NCI-H1417 (cell line): ENCODE measurements around the gene VIT.

ENCODE experiments used
- DNase-seq, 3 experiments: peaks; one replicate each; lab custom pipeline; 2025; lab: John Stamatoyannopoulos, UW

Gene VIT, protein sequence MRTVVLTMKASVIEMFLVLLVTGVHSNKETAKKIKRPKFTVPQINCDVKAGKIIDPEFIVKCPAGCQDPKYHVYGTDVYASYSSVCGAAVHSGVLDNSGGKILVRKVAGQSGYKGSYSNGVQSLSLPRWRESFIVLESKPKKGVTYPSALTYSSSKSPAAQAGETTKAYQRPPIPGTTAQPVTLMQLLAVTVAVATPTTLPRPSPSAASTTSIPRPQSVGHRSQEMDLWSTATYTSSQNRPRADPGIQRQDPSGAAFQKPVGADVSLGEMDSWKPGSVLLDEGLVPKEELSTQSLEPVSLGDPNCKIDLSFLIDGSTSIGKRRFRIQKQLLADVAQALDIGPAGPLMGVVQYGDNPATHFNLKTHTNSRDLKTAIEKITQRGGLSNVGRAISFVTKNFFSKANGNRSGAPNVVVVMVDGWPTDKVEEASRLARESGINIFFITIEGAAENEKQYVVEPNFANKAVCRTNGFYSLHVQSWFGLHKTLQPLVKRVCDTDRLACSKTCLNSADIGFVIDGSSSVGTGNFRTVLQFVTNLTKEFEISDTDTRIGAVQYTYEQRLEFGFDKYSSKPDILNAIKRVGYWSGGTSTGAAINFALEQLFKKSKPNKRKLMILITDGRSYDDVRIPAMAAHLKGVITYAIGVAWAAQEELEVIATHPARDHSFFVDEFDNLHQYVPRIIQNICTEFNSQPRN

DNA sequence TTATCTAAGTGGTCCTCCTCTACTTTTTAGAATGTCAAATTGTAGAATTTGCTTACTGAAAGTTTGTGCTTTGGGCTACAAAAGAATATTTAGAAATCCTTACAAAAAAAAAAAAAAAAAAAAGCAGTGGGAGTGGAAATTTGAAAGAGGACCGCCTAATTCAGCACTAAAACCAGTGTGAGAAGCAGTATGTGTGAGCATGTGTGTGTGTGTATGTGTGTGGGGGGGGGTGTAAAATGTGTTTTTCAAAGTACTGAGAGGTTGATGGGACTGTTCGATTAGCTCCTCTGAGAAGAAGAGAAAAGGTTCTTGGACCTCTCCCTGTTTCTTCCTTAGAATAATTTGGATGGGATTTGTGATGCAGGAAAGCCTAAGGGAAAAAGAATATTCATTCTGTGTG lies at the start of gene VIT:
TSS of gene VIT (plus strand) at position 175 of the 400 bp plus-strand sequence. CDS start 19,664 bp downstream, outside the sequence.
- DNase-seq = no peak

DNA sequence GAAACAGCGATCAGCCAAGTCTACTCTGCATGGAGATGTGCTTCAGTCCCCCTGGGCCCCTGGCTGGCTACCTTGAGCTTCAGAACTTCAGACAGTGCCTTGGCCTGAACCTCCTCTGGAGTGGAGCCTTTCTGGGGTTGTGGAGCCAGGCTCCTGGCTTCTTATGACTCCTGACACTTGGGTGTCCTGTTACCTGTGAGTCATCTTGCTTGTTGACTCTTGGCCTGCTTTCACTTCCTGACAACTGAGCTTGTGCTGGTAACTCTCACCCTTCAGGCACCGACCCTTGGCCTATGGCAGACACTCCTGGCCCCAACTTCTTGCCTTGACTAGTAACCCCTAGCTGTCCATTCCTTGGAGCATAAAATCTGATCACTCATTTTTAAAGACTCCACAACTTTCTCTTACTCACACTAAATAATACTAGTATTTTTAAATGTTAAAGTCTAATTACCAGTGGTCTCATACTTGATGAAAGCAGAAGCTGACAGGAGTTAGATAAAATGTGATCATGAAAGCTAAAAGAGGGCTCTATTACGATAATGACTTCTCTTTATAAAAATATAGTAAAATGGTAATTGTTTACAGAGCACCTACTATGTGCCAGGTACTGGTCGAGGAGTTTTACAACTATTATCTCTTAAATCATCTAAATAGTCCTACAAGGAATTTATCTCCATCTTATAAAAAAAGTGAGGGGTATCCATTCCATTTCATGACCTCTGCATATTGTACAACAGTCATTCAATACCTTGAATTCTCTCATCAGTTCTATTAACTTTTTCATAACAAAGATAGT lies 46.3 kb upstream of the VIT start:
- DNase-seq = no peak

DNA sequence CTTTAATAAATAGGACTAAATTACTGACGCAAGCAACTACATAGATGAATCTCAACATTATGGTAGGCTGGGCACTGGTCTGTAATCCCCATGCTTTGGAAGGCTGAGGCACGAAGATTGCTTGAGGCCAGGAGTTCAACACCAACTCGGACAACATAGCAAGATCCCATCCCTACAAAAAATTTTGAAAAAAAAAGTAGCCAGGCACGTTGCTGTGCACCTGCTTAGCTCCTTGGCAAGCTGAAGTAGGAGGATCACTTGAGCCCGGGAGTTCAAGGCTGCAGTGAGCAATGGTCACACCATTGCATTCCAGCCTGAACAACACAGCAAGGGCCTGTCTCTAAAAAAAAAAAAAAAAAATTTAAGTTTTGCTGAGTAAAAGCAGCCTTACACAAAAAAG lies 43.4 kb upstream of the VIT start:
- no peak for DNase-seq

DNA sequence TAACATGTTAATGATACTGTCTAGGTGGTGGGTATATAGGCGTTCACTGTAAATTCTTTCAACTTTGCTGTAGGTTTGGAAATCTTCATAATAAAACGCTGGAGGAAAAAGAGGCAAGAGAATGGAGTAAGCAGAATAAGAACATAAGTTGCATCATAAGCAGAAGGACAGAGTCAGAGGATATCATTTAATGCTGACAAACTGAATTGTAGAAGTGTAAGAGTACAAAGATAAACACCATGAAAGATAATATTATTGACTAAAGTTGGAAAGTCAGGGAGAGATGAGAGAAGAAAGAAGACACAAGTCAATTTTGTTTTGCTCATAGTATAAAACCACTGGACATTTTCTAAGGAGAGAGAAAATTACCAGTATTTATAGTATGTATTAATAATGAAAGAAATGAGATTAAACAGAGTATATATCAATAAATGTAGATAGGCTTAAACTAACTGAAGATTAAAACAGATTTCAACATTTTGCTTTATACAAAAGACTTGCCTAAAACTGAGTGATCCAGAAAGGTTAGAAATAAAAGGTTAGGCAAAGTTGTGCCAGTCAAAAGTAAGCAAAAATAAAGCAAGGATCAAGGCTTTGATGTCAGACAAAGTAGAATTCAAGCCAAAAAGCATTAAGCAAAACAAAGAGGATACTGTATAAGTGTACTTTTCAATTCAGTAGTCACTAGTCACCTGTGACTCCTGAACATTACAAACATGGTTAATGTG lies 42.4 kb upstream of the VIT start:
- DNase-seq = no peak

DNA sequence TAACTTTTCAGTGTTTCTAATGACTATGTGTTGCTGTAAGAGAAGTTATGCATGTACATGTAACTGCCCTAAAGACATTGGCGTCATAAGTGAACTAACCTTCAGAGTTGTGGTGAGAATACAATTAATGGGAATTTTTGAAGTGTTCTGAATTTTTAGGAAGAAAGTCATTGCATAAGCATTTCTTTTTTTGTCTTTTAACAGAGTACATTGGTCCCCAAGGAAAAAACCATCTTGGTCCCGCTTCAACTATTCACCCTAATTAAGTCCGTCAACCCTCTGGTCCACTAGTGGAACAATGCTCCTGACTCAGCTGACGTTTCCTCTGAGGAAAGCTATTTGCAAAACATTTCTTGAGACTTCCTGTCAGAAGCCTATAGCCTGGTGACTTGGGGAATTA lies 41.1 kb upstream of the VIT start:
- no peak for DNase-seq

DNA sequence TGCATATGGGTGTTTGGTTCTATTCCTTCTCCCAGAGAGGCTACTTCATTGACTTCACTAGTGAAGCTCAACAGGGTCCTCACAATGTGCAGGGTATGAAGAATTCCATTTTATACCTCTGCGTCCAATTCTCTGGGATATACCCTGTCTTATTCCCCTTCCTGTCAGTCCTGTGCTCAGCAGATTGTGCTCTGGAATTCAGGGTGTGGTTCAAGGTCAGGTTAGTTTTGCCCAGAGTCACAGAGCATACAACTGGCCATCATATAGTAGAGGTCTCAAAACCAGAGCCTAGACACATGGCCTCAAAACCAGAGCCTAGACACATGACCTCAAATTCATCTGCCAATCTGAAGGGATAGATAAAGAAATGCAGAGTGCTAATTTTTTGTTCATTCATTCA lies 38.8 kb upstream of the VIT start:
- DNase-seq = no peak

DNA sequence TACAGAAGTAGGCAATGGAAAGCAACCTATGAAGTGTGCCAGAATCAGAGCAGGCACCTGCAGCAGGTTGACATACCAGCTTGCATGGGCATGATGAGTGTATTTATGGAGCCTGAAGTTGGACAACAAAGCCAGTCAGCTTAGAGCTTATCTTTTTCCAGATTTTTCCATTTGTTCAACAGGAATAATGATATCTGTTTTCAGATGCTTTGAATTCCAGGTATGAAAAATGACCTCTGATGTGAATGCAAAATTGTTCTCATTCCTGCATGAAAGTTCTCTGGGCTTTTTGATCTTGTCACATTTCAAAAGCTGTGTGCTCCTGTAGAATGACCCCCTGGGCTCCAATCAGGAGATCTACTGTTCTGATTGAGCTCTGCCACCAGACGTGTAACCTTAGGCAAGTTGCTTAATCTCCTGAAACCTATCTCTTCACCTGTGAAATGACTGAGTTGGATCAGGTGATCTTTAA lies 38.2 kb upstream of the VIT start:
- DNase-seq = no peak

DNA sequence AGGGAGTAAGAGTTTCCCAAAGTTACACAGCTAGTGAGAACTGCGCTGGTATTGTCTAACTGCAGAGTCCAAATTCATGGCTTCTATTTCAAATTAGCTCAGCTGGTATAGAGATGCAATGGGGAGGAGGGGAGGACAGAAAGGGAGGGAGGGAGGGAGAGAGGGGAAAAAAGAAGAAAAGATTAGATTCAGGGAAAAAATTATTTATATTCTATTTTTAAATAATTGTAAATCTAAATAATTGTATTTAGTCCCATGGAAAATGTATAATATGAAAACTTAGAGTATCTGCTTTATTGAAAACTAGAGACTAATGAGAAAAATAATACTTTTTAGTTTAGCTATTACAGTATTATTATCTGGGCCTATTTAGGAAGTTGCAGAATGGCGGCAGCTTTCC lies 37.3 kb upstream of the VIT start:
- DNase-seq = no peak

DNA sequence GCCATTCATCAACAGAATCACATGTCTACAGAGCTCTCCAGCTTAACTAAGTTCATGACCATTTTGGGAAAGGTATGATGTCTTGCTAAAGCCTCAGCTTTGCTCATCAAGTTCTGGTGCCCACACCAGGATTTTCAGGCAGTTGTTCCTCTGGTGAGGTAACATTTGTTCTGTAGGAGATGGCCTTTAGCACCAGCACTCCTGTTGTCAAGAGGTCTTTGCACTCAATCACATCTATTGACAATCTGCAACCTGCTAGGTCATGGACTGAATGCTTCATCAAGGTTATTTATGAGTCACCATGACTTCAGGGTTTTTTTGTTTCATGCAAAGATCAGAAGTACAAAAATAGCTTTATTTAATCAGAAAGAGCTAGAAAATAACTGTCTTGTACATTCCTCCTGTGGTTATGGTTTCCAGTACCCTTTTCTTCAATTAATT lies 36.6 kb upstream of the VIT start:
- DNase-seq = no peak

DNA sequence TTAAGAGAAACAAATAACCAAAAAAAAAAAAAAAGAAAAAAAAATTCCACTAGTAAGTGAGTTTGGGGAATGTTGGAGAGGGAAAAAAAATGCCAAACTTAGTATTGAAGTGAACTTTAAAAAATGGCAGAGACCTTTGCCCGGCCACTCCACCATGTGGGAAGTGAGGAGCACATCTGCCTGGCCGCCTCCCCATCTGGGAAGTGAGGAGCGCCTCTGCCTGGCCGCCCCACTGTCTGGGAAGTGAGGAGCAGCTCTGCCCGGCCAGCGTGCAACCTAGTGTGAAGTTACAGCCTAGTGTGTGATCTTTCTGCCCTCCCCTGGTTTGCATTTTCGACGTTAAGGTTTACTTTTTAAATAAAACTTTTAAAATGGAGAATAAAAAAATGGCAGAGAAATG lies 33.9 kb upstream of the VIT start:
- no peak for DNase-seq

DNA sequence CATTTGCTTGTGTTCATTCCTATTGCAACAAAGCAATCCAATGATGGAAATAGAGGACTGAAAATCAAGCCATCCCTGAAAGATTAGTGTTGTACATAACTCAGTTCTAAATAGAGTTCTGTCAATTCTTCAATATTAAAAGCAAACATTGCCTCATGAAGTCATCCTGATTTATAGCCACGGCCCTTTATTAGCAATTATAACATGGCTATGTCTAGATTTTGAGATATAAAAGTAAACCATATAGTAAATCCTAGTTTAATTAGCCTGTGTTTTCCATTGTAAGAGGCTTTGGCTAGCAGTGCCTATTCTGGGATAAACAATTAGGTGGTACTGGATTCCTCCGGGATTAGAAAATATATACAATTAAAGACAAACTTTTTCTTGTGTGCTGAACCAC lies 33.2 kb upstream of the VIT start:
- DNase-seq = peak in 1 of 3 experiments; percentile 51

DNA sequence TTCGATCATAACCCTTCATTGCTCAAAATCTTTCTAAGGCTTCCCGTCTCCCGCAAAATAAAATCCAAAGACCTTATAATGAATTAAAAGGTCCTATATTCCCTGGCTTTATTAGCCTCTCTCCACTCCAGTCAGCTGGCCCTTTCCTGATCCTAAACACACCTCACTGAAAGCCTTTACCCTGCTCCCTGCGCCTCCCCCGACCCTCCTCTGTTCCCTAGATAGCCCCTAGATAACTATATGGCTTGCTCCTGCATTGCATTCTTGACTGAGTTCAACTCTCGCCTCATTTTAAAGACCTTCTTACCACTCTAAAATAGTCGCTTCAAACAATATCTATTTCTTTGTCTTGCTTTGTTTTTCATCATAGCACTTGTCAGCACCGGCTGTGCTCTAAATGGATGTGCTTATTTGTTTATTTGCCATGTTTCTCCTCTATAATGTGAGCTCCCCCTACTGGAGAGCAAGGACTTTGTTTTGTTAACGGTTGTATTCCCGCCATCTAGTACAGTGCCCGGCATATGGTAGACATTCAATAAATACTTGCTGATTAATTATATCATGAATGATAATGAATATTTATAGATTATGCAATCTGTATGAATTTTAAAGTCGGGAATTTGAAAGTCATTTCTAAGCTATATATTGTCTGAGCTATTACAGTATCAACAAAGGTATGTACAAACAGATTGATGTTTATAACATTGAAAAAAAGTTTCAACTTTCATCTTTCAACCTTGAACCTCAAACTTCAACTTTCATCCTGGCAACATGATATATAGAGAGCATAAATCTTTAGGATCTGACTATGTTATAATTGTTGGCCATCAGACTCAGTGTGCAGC lies 32.4 kb upstream of the VIT start:
- DNase-seq = peak; percentile 49 to 90 (median 55)

DNA sequence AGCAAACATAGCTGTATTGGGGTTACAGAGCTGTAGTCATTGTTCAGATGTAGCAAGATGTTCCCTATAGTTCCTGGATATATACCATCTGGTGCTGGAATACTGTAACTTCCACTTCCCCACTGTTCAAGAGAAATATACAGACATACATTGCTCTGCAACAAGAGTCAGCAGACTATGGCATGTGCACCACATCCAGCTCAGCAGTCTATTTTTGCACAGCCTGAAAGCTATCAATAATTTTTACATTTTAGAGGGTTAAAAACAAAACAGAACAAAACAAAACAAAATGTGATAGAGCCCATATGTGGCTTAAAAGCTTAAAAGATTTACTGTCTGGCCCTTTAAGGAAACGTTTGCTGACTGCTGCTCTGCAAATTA lies 31.8 kb upstream of the VIT start:
- DNase-seq = no peak

DNA sequence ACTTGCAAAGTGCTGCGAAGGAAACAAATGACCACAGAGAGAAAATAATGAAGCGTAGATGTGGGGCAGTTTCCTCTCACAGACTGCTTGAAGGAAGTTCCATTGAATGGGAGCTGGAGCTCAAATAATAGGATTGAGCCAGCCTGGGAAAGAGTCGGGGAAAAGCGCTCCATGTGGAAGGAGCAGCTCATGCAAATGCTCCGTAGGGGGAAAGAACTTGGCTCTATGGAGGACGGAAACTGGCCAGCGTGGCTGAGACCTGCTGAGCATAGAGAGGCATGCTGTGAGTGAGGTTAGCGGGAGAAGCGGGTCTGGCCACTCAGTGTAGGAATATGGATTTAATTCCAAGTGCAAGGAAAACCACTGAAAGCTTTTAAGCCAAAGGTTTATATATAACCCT lies 28.6 kb upstream of the VIT start:
- DNase-seq = no peak

DNA sequence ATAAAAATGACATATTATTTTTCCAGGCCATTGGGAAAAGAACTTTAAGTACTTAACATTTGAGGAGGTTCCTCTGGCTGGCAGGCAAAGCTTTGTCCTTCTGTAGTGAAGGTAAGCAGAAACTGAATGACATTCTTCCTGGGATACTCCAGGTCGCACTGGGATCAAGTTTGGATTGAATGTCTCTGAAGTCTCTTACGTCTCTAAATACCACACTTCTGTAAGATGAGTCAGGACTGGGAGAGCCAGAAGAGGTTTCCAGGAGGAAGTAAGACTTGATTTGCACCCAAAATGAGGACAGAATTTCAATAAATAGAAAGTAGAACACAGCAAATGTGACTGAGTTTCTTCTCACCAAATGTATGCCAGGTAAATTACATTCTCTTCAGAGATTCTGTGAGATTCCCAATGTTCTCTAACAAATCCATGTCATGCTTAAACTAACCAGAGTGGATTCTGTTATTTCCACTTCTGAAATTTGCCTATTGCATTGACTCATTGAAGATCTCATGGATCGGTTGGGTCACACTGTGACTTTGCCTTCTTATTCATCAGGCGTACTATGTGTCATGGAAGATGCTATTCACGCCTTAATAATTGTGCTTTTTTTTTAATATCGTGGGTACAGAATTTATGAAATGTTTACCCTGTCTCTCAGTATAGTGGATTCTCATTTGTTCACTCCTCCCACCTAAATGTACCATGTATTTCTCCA lies 25.5 kb upstream of the VIT start:
- no peak for DNase-seq

DNA sequence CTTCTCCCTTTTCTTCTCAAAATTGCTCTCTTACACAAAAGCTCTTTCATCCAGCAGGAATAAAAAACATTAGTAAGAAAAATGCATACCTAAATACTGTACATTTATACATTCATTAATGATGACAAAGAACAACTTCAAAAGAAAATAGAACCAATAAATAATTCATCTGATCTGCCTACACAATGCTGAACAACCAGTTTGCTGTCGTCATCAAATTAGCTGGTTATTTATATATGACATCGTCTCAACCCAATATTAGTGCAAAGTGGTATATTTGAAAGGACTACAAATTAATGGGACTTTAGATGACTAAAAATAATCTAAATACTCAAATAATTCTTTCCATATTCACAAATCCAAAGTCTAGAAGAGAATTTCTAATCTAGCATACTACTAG lies 24.8 kb upstream of the VIT start:
- no peak for DNase-seq

DNA sequence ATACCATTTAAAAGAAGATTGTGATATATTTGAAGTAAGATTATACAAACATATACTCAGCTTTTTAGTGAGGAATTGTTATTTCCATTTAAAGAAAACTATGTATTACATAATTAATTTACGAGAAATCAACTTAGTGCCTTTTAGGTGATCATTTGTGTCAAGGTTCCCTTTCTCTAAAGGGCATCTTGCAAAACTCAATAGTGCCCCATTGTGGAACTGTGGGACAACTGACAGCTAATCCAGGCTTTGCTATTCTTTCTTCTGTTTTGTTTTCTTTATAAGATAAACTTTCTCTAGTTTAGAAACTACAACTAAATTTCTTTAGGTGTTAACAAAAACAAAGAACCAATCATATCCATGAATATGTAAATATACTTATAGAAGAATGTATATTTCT lies 24.3 kb upstream of the VIT start:
- DNase-seq = peak in 1 of 3 experiments; percentile 36

DNA sequence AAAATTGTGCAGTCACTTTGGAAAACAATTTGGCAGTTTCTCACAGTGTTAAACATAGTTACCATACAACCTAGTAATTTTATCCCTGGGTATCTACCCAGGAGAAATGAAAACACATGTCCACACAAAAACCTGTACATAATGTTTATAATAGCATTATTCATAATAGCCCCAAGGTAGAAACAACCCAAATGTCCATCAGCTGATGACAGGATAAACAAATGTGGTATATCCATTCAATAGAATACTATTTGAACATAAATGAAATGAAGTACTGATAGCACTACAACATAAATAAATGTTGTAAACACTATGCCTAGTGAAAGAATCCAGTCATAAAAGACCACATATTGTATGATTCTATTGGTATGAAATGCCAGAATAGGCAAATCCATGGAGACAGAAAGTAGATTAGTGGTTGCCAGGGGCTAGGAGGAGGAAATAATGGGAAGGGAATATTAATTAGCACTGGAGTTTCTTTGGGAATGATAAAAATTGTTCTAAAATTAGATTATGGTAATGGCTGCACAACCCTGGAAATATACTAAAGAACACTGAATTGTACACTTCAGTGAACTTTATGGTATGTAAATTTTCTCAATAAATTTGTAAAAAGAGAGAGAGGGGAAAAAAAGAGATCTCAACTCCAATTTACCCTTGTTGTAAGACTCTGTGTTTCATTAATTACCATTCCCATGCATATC lies 20.8 kb upstream of the VIT start:
- no peak for DNase-seq

DNA sequence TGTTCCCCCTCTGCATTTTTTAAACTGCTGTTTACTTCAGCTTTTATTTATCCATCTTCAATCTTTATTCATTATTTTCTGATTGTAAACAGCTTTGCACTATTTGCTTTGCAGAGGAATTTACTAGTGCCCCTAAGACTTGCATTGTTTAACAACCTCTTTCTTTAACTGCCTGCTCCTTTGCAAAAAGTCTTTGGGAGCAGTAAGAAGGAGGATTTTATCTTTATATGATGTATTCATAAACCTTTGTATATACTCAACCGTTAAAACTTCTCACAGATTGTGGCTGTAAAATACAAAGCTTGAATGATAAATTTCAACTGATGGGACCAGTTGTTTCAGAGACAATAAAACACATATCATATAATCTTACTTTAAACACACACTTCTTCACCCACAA lies 20.1 kb upstream of the VIT start:
- no peak for DNase-seq

DNA sequence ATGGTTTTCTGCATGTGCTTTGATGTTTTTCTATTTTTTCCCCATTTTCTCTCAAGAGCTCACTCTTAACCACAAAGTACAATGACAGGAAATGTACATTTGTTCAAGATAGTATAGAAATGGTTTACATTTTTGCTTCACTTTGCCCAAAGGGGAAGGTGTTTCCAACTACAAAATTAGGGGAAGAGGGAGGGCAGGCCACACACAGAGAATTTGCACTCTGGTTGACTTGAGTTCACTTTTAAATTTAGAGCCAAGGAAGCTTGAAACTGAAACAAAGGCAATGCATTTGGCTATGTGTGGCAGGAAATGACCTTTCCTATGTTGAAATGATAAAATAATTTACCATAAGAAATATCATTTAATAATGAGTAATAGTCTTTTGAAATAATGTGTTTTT lies 19.1 kb upstream of the VIT start:
- DNase-seq = no peak
